IPS DF 4.7 (cell line): ENCODE results near the gene CLIP4.

Experiments
- DNase-seq: peaks from one replicate; pipeline ENCODE4 v3.0.0-alpha.2; 2013; ENCODE audit warnings: low spot score; ENCODE audit errors: extremely low read depth

The CLIP4 gene

GRCh38 chr2:29134933-29135332 is 19.7 kb downstream of the CLIP4 start:
- DNase-seq, result no peak

GRCh38 chr2:29139152-29139551 is 23.9 kb downstream of the CLIP4 start:
- DNase-seq, result no peak

GRCh38 chr2:29139731-29140130 is 24.5 kb downstream of the CLIP4 start:
- DNase-seq, result no peak

- no peak for DNase-seq
Observed at GRCh38 chr2:29143657-29144056, 28.4 kb downstream of the CLIP4 start.

GRCh38 chr2:29146197-29146596 is 31.0 kb downstream of the CLIP4 start:
- no peak for DNase-seq

- no peak for DNase-seq
Observed at GRCh38 chr2:29147963-29148362, 32.7 kb downstream of the CLIP4 start.

GRCh38 chr2:29154610-29155009 is 39.4 kb downstream of the CLIP4 start:
- DNase-seq, result no peak

GRCh38 chr2:29155578-29155977 is 40.4 kb downstream of the CLIP4 start:
- DNase-seq, result no peak

GRCh38 chr2:29157131-29157530 is 41.9 kb downstream of the CLIP4 start:
- no peak for DNase-seq

- DNase-seq, result no peak
Observed at GRCh38 chr2:29159125-29159524, 43.9 kb downstream of the CLIP4 start.

- DNase-seq, result no peak
Observed at GRCh38 chr2:29160184-29160583, 45.0 kb downstream of the CLIP4 start.

GRCh38 chr2:29162204-29162928 is 47.2 kb downstream of the CLIP4 start:
- DNase-seq, result no peak

GRCh38 chr2:29164091-29164846 is 49.1 kb downstream of the CLIP4 start:
- no peak for DNase-seq

- no peak for DNase-seq
Observed at GRCh38 chr2:29165362-29166241, 50.4 kb downstream of the CLIP4 start.

GRCh38 chr2:29166242-29167039 is 51.2 kb downstream of the CLIP4 start:
- DNase-seq, result no peak

- no peak for DNase-seq
Observed at GRCh38 chr2:29174937-29175336, 59.7 kb downstream of the CLIP4 start.

- DNase-seq, result no peak
Observed at GRCh38 chr2:29175338-29175737, 60.1 kb downstream of the CLIP4 start.

- DNase-seq, result no peak
Observed at GRCh38 chr2:29182334-29182733, 67.1 kb downstream of the CLIP4 start.

- no peak for DNase-seq
Observed at GRCh38 chr2:29182920-29183319, 67.7 kb downstream of the CLIP4 start.

GRCh38 chr2:29184531-29184930 is 69.3 kb downstream of the CLIP4 start:
- no peak for DNase-seq

- DNase-seq, result no peak
Observed at GRCh38 chr2:29186817-29187216, 71.6 kb downstream of the CLIP4 start.
